A673 (cell line): ENCODE results near the gene TTLL10. TPM values are rescaled to one million over a fixed set of nuclear protein-coding genes. Genes with fewer than 3 reads are reported as not detected.

Experiments used
- BruUV-seq: library from RNA; stranded (reverse); fragments of 400-500 nt; replicated peaks from 2 replicates; lab custom pipeline; 2021; lab: Mats Ljungman, UMichigan
- CTCF ChIA-PET: fragments of 300-600 bp; sonication (Branson Sonifier 250); formaldehyde crosslinking; loops from one replicate; lab custom pipeline; 2022; ENCODE audit warnings: antibody characterized with exemption; lab: Charles Lee
- POLR2A ChIA-PET: fragments of 300-600 bp; sonication (Branson Sonifier 250); formaldehyde crosslinking; loops from one replicate; lab custom pipeline; 2022; ENCODE audit warnings: antibody characterized with exemption; ENCODE audit not compliant: low non-redundant PET; lab: Charles Lee
- DNase-seq: peaks from one replicate; pipeline ENCODE4 v3.0.0-alpha.2; 2015; ENCODE audit warnings: low spot score
- H3K27ac ChIP-seq: fragments of 200-600 bp; sonication (generic); 2 replicates; pipeline ENCODE4 v1.5.1; 2016; ENCODE audit warnings: mixed run types, low read depth, mild to moderate bottlenecking, mixed read lengths, antibody characterized with exemption, low read length; ENCODE audit not compliant: poor library complexity, severe bottlenecking
- H3K27me3 ChIP-seq: fragments of 200-600 bp; sonication (generic); replicated peaks from 2 replicates; pipeline ENCODE4 v1.6.1; 2017; ENCODE audit warnings: mixed run types, low read depth, mild to moderate bottlenecking, mixed read lengths, antibody characterized with exemption, low read length; ENCODE audit not compliant: insufficient read depth, poor library complexity
- H3K36me3 ChIP-seq: fragments of 200-600 bp; sonication (generic); 2 replicates; pipeline ENCODE4 v1.6.1; 2016; ENCODE audit warnings: mixed run types, mild to moderate bottlenecking, mixed read lengths, antibody characterized with exemption, low read length; ENCODE audit not compliant: insufficient read depth, poor library complexity, severe bottlenecking
- H3K4me1 ChIP-seq: fragments of 200-600 bp; sonication (generic); 2 replicates; pipeline ENCODE4 v1.6.1; 2017; ENCODE audit warnings: mixed run types, mild to moderate bottlenecking, mixed read lengths, antibody characterized with exemption, low read length; ENCODE audit not compliant: insufficient read depth, poor library complexity, severe bottlenecking
- H3K4me3 ChIP-seq: fragments of 200-600 bp; sonication (generic); 2 replicates; pipeline ENCODE4 v1.5.1; 2016; ENCODE audit warnings: low read depth, mixed run types, mild to moderate bottlenecking, mixed read lengths, low read length; ENCODE audit not compliant: poor library complexity, severe bottlenecking
- H3K9me3 ChIP-seq: fragments of 200-600 bp; sonication (generic); 2 replicates; pipeline ENCODE4 v1.6.1; 2016; ENCODE audit warnings: mixed run types, low read depth, mild to moderate bottlenecking, mixed read lengths, antibody characterized with exemption, low read length; ENCODE audit not compliant: poor library complexity, severe bottlenecking
- CTCF ChIP-seq: fragments of 300-800, 200-600 bp; sonication (generic); conservative IDR thresholded peaks from 2 replicates; pipeline ENCODE4 v1.5.1; 2017; ENCODE audit warnings: low read depth, mild to moderate bottlenecking, antibody characterized with exemption, low read length, moderate library complexity, mixed read lengths
- EZH2 ChIP-seq: fragments of 200-600 bp; sonication (generic); IDR thresholded peaks from 2 replicates; pipeline ENCODE4 v1.6.1; 2017; ENCODE audit warnings: borderline replicate concordance, low read depth, mild to moderate bottlenecking, mixed read lengths, antibody characterized with exemption, low read length; ENCODE audit not compliant: poor library complexity, severe bottlenecking
- intact Hi-C: fragments of 100-400 bp; cut with micrococcal nuclease; formaldehyde crosslinking; loops from one replicate; pipeline ENCODE4 v1.10.0; 2022; ENCODE audit not compliant: unreplicated experiment
- total RNA-seq: library from RNA; stranded (reverse); gene quantifications from 2 replicates; pipeline ENCODE4 v1.2.3, GENCODE V29; 2021

TTLL10 gene
- total RNA-seq, 1 experiment from 2014 or later = not detected

DNA sequence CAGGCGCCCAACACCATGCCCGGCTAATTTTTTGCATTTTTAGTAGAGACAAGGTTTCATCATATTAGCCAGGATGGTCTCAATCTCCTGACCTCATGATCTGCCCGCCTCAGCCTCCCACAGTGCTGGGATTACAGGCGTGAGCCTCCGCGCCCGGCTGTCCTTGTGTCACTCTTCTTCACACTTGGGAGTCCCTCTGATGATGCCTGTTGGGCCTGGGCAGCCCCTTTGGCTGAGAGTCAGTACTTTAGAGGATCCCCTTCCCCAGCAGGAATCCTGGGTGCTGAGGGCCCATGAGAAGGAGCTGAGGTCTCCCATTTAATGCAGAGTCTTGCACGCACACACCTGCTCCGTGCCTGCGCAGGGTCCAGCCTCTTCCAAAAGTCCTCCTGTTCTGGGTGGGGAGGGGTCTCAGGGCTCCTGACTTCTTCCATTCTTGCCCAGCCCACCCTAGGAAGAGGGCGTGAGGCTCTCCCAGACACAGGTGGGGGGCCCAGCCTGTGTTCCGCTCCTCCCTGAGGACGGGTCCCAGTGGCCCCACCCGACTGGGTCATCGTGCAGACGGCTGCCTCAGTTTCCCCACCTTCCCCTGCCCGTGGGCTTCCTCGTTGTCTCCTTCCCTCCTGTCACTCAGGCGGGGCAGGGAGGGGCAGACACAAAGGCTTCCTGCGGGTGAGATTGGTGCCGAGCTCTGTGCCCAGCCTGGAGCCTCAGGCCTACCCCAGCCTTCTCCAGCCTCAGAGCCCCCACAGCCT, 3.9 kb downstream of the TTLL10 start:
- no peak overlapping the region for H3K27ac ChIP-seq
- intact Hi-C loops = no loop called here
- H3K9me3 ChIP-seq = no peaks in the 10 kb centered on the region
- no peaks in the 10 kb centered on the region for H3K27me3 ChIP-seq
- H3K4me1 ChIP-seq = no peaks in the 10 kb centered on the region
- ChIA-PET POLR2A (no interaction called here), CTCF (no interaction called here)
- no TSS peak for BruUV-seq
- no peak overlapping the region for H3K4me3 ChIP-seq
- TF ChIP-seq CTCF = no peak
- TF ChIP-seq EZH2 = no peak
- DNase-seq = no peak
- no peaks in the 10 kb centered on the region for H3K36me3 ChIP-seq

DNA sequence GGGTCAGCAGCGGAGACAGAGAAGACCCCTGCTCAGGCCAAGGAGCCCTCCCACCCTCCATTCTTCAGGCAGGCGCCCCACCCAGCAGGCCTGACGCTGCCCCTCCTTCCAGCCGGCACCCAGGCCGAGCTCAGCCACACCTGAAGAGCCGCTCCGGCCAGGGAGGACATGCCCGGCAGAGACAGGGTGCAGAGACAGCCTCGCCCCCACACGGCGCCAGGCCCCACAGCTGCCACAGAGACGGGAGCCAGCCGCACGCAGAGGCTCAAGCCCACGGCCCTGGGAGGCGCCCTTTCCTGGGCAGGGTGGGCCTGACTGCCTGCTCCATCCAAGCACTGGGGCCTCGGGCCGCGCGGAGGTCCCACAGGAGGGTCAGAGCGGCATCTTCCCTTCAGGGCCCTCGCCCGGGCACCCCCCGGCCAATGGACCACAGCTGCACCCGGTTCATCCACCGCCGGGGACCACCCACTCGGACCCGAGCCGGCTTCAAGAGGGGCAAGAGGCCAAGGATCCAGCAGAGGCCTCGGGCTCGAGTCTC, 5.2 kb downstream of the TTLL10 start:
- POLR2A ChIA-PET = interaction anchor here (0.6 kb wide), 1 partner anchor 14 kb away, joined by 3 read pairs; no protein-coding TSS in a partner anchor
- intact Hi-C loops = no loop called here
- TF ChIP-seq EZH2 (no peak), CTCF (no peak)
- Histone ChIP-seq H3K27ac (no peak overlapping the region), H3K4me3 (no peak overlapping the region), H3K36me3 (no peaks in the 10 kb centered on the region), H3K4me1 (no peaks in the 10 kb centered on the region), H3K9me3 (no peaks in the 10 kb centered on the region), H3K27me3 (no peaks in the 10 kb centered on the region)
- DNase-seq = no peak
- BruUV-seq = no TSS peak
- CTCF ChIA-PET = no interaction called here

DNA sequence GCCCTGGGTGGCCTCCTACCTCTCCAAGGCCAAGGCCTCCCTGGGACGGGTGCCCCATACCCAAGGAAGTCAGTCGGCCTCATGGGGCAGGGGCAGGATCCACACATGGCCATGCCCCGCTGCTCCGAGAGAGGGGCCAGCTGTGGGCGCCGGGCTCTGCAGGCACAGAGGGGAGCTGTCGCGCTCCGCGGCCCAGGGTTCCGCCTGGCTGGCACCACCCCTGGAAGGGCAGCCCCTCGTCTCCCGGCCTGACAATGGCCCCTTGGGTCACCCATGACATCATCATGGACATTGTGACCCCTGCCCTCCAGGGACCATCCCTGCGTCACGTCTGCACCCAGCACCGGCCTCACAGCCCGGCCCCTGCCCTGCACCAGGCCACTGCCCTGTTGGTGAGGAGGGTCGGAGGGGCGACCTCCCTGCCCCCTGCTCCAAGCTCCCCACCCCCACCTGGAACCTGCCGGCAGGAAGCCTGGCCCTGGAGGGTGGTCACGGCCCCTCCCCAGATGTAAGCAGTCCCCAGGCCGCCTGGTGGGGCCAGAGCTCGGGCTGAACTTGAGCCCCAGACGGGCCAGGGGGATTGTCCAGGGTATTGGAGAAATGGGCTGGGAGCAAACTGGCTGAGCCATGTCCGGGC, 5.8 kb downstream of the TTLL10 start:
- DNase-seq = no peak
- Histone ChIP-seq H3K4me3 (no peak overlapping the region), H3K36me3 (no peaks in the 10 kb centered on the region), H3K27ac (no peak overlapping the region), H3K4me1 (no peaks in the 10 kb centered on the region), H3K27me3 (no peaks in the 10 kb centered on the region), H3K9me3 (no peaks in the 10 kb centered on the region)
- no TSS peak for BruUV-seq
- intact Hi-C loops = no loop called here
- ChIA-PET CTCF (no interaction called here), POLR2A (no interaction called here)
- TF ChIP-seq EZH2 = no peak
- TF ChIP-seq CTCF = no peak
